Activated CD8-positive, alpha-beta T cell treated with anti-CD3 and anti-CD28 coated beads, Interleukin-2, amount 10 ng/mL, durations not matched to agents 7 days and 5 days (primary cell): ENCODE results near the gene TBRG4. TPM values are rescaled to one million over a fixed set of nuclear protein-coding genes. Genes with fewer than 3 reads are reported as not detected.
"Not testable (repeated sequence)": the region's sequence is repeated elsewhere in the genome, so short reads cannot be mapped to it uniquely, and the experiment has no call there.

ENCODE experiments used
- ATAC-seq: fragments of 150-1000 bp; cut with Tn5 transposase; one replicate; pipeline ENCODE4 v1.10.0; 2021; ENCODE audit warnings: moderate library complexity
- CTCF ChIA-PET: fragments of 350-600 bp; sonication (Branson Sonifier 250); formaldehyde crosslinking; loops from one replicate; lab custom pipeline; 2021; ENCODE audit warnings: antibody characterized with exemption; lab: Charles Lee
- POLR2A ChIA-PET: fragments of 350-600 bp; sonication (Branson Sonifier 250); formaldehyde crosslinking; loops from one replicate; lab custom pipeline; 2021; ENCODE audit warnings: antibody characterized with exemption; lab: Charles Lee
- DNase-seq: peaks from one replicate; pipeline ENCODE4 v3.0.0-alpha.2; 2020
- H3K27ac Mint-ChIP-seq: one replicate; pipeline ENCODE4 v1.8.0; 2021; ENCODE audit warnings: mild to moderate bottlenecking, mixed read lengths
- H3K27me3 Mint-ChIP-seq: one replicate; pipeline ENCODE4 v1.8.0; 2021; ENCODE audit warnings: low read depth, mixed read lengths
- H3K36me3 Mint-ChIP-seq: one replicate; pipeline ENCODE4 v1.8.0; 2021; ENCODE audit warnings: low read depth, mixed read lengths
- H3K4me1 Mint-ChIP-seq: one replicate; pipeline ENCODE4 v1.8.0; 2021; ENCODE audit warnings: low read depth, mixed read lengths
- H3K4me3 Mint-ChIP-seq: one replicate; pipeline ENCODE4 v1.8.0; 2021; ENCODE audit warnings: mild to moderate bottlenecking, mixed read lengths
- H3K9me3 Mint-ChIP-seq: one replicate; pipeline ENCODE4 v1.8.0; 2022; ENCODE audit warnings: mixed read lengths; ENCODE audit not compliant: insufficient read depth
- total RNA-seq, 2 experiments: library from RNA; stranded (reverse); gene quantifications; one replicate each; pipeline ENCODE4 v1.2.3, GENCODE V29; 2021

Gene TBRG4
- total RNA-seq, 2 experiments from 2014 or later, result 133 to 137 TPM

- H3K36me3 Mint-ChIP-seq, ATAC-seq, H3K4me3 Mint-ChIP-seq, H3K9me3 Mint-ChIP-seq, POLR2A ChIA-PET, DNase-seq, H3K27ac Mint-ChIP-seq, H3K4me1 Mint-ChIP-seq: not testable (repeated sequence)
- CTCF ChIA-PET, result interaction anchor here (0.8 to 6.2 kb wide), 6 partner anchors 9 to 700 kb away, joined by 3 to 43 read pairs (median 4); no protein-coding TSS in a partner anchor
- peaks cover 18% of the 10 kb centered on the region for H3K27me3 Mint-ChIP-seq
Measured at GRCh38 chr7:45153861-45154260, 42.4 kb upstream of the TBRG4 start.

- Mint-ChIP-seq H3K36me3 (no peaks in the 10 kb centered on the region), H3K27me3 (peaks cover 12% of the 10 kb centered on the region), H3K4me1 (no peaks in the 10 kb centered on the region), H3K9me3 (no peaks in the 10 kb centered on the region), H3K4me3 (no peak overlapping the region), H3K27ac (no peak overlapping the region)
- ATAC-seq, result no peak
- ChIA-PET POLR2A (interaction anchor here (0.5 to 0.6 kb wide), 2 partner anchors 297 to 564 kb away, joined by 3 read pairs; no protein-coding TSS in a partner anchor), CTCF (interaction anchor here (1.1 to 2.1 kb wide), 2 partner anchors 103 to 107 kb away, joined by 4 to 13 read pairs; no protein-coding TSS in a partner anchor)
- DNase-seq, result no peak
Measured at GRCh38 chr7:45153233-45153632, 41.7 kb upstream of the TBRG4 start.

- no peaks in the 10 kb centered on the region for H3K36me3 Mint-ChIP-seq
- ChIA-PET POLR2A (no interaction called here), CTCF (interaction anchor here (2.1 kb wide), 1 partner anchor 108 kb away, joined by 13 read pairs; no protein-coding TSS in a partner anchor)
- no peak overlapping the region for H3K27ac Mint-ChIP-seq
- H3K4me3 Mint-ChIP-seq, result no peak overlapping the region
- DNase-seq (no peak), ATAC-seq (no peak)
- peaks cover 6% of the 10 kb centered on the region for H3K27me3 Mint-ChIP-seq
- no peaks in the 10 kb centered on the region for H3K4me1 Mint-ChIP-seq
- H3K9me3 Mint-ChIP-seq, result no peaks in the 10 kb centered on the region
Measured at GRCh38 chr7:45151967-45152366, 40.5 kb upstream of the TBRG4 start.

GRCh38 chr7:45151131-45151684, 39.7 kb upstream of the TBRG4 start:
- no peaks in the 10 kb centered on the region for H3K36me3 Mint-ChIP-seq
- ChIA-PET POLR2A (no interaction called here), CTCF (interaction anchor here (2.1 kb wide), 1 partner anchor 109 kb away, joined by 13 read pairs; no protein-coding TSS in a partner anchor)
- DNase-seq, result no peak
- H3K9me3 Mint-ChIP-seq, result no peaks in the 10 kb centered on the region
- H3K4me3 Mint-ChIP-seq, result no peak overlapping the region
- peaks cover 2% of the 10 kb centered on the region for H3K27me3 Mint-ChIP-seq
- no peak for ATAC-seq
- no peak overlapping the region for H3K27ac Mint-ChIP-seq
- no peaks in the 10 kb centered on the region for H3K4me1 Mint-ChIP-seq

GRCh38 chr7:45150199-45150598, 38.7 kb upstream of the TBRG4 start:
- H3K27me3 Mint-ChIP-seq, result peaks cover 2% of the 10 kb centered on the region
- ChIA-PET POLR2A (no interaction called here), CTCF (no interaction called here)
- H3K4me1 Mint-ChIP-seq, result no peaks in the 10 kb centered on the region
- DNase-seq, result no peak
- H3K36me3 Mint-ChIP-seq, result no peaks in the 10 kb centered on the region
- no peak for ATAC-seq
- H3K9me3 Mint-ChIP-seq, result no peaks in the 10 kb centered on the region
- no peak overlapping the region for H3K4me3 Mint-ChIP-seq
- H3K27ac Mint-ChIP-seq, result no peak overlapping the region

GRCh38 chr7:45149606-45150005, 38.1 kb upstream of the TBRG4 start:
- H3K36me3 Mint-ChIP-seq, result no peaks in the 10 kb centered on the region
- no peaks in the 10 kb centered on the region for H3K4me1 Mint-ChIP-seq
- no peak overlapping the region for H3K4me3 Mint-ChIP-seq
- ChIA-PET POLR2A (no interaction called here), CTCF (interaction anchor here (1.2 kb wide), 1 partner anchor 13 kb away, joined by 3 read pairs; no protein-coding TSS in a partner anchor)
- H3K27me3 Mint-ChIP-seq, result peaks cover 2% of the 10 kb centered on the region
- ATAC-seq, result no peak
- DNase-seq, result no peak
- no peaks in the 10 kb centered on the region for H3K9me3 Mint-ChIP-seq
- H3K27ac Mint-ChIP-seq, result no peak overlapping the region

- Mint-ChIP-seq H3K4me3 (no peak overlapping the region), H3K36me3 (no peaks in the 10 kb centered on the region), H3K9me3 (no peaks in the 10 kb centered on the region), H3K27me3 (peaks cover 10% of the 10 kb centered on the region), H3K4me1 (no peaks in the 10 kb centered on the region), H3K27ac (no peak overlapping the region)
- ChIA-PET CTCF (interaction anchor here (1.2 to 1.6 kb wide), 2 partner anchors 12 to 13 kb away, joined by 3 to 7 read pairs; no protein-coding TSS in a partner anchor), POLR2A (no interaction called here)
- DNase-seq, result no peak
- ATAC-seq, result no peak
Measured at GRCh38 chr7:45148653-45148973, 37.1 kb upstream of the TBRG4 start.

- no peaks in the 10 kb centered on the region for H3K9me3 Mint-ChIP-seq
- H3K4me1 Mint-ChIP-seq, result no peaks in the 10 kb centered on the region
- H3K27me3 Mint-ChIP-seq, result peaks cover 11% of the 10 kb centered on the region
- no peaks in the 10 kb centered on the region for H3K36me3 Mint-ChIP-seq
- no peak for DNase-seq
- ChIA-PET CTCF (interaction anchor here (1.6 kb wide), 1 partner anchor 12 kb away, joined by 7 read pairs; no protein-coding TSS in a partner anchor), POLR2A (interaction anchor here (1.2 kb wide), 1 partner anchor 10 kb away, joined by 3 read pairs; no protein-coding TSS in a partner anchor)
- H3K4me3 Mint-ChIP-seq, result no peak overlapping the region
- no peak for ATAC-seq
- H3K27ac Mint-ChIP-seq, result no peak overlapping the region
Measured at GRCh38 chr7:45147858-45148652, 36.6 kb upstream of the TBRG4 start.

GRCh38 chr7:45146531-45147379, 35.3 kb upstream of the TBRG4 start:
- H3K4me3 Mint-ChIP-seq, result no peak overlapping the region
- POLR2A ChIA-PET, result interaction anchor here (1.2 kb wide), 1 partner anchor 12 kb away, joined by 3 read pairs; no protein-coding TSS in a partner anchor
- no peak overlapping the region for H3K27ac Mint-ChIP-seq
- DNase-seq (no peak), ATAC-seq (no peak)
- H3K27me3 Mint-ChIP-seq, result peaks cover 11% of the 10 kb centered on the region
- CTCF ChIA-PET, result interaction anchor here (1.6 kb wide), 1 partner anchor 11 kb away, joined by 7 read pairs; no protein-coding TSS in a partner anchor
- H3K4me1 Mint-ChIP-seq, result peaks cover 3% of the 10 kb centered on the region
- H3K36me3 Mint-ChIP-seq, result no peaks in the 10 kb centered on the region
- no peaks in the 10 kb centered on the region for H3K9me3 Mint-ChIP-seq

GRCh38 chr7:45145881-45146280, 34.4 kb upstream of the TBRG4 start:
- peaks cover 5% of the 10 kb centered on the region for H3K4me1 Mint-ChIP-seq
- no peak overlapping the region for H3K27ac Mint-ChIP-seq
- DNase-seq (no peak), ATAC-seq (no peak)
- CTCF ChIA-PET, result interaction anchor here (1.2 kb wide), 1 partner anchor 114 kb away, joined by 3 read pairs; no protein-coding TSS in a partner anchor
- H3K9me3 Mint-ChIP-seq, result no peaks in the 10 kb centered on the region
- POLR2A ChIA-PET, result no interaction called here
- H3K4me3 Mint-ChIP-seq, result no peak overlapping the region
- H3K36me3 Mint-ChIP-seq, result no peaks in the 10 kb centered on the region
- H3K27me3 Mint-ChIP-seq, result peaks cover 9% of the 10 kb centered on the region

- ATAC-seq (no peak), DNase-seq (no peak)
- Mint-ChIP-seq H3K4me1 (peaks cover 7% of the 10 kb centered on the region), H3K27ac (no peak overlapping the region), H3K4me3 (no peak overlapping the region), H3K27me3 (peaks cover 12% of the 10 kb centered on the region), H3K36me3 (no peaks in the 10 kb centered on the region), H3K9me3 (no peaks in the 10 kb centered on the region)
- ChIA-PET POLR2A (no interaction called here), CTCF (no interaction called here)
Measured at GRCh38 chr7:45143616-45144015, 32.1 kb upstream of the TBRG4 start.
